Keratinocyte (primary cell): ENCODE data around the gene LFNG. TPM values are rescaled to one million over a fixed set of nuclear protein-coding genes. Genes with fewer than 3 reads are reported as not detected.

Experiments
- DNase-seq: peaks from one replicate; pipeline ENCODE4 v3.0.0-alpha.2; 2011; ENCODE audit warnings: low read depth, missing footprints, low spot score
- FAIRE-seq: peaks from 2 replicates; lab custom pipeline; 2011; peaks lifted over from hg19 to GRCh38; lab: Jason Lieb, UNC
- H2AFZ ChIP-seq: 2 replicates; pipeline ENCODE4 v1.6.0; 2012; ENCODE audit warnings: low read length, control low read depth, inconsistent platforms; ENCODE audit not compliant: control insufficient read depth
- H3K27ac ChIP-seq: 2 replicates; pipeline ENCODE4 v1.5.1; 2011; ENCODE audit warnings: low read length; ENCODE audit not compliant: control insufficient read depth, insufficient read depth
- H3K27me3 ChIP-seq: 3 replicates; pipeline ENCODE4 v1.6.0; 2011; ENCODE audit warnings: low read length; ENCODE audit not compliant: control insufficient read depth, insufficient read depth; ENCODE audit errors: extremely low read depth
- H3K36me3 ChIP-seq, 2 experiments: 2 replicates in 1 of 2; 3 replicates in 1 of 2; pipeline ENCODE4 v1.5.1; 2011; ENCODE audit warnings: low read length in 2 of 2, mild to moderate bottlenecking in 1 of 2; ENCODE audit not compliant: control insufficient read depth in 2 of 2, insufficient read depth in 2 of 2; ENCODE audit errors: extremely low read depth in 1 of 2
- H3K4me1 ChIP-seq: 3 replicates; pipeline ENCODE4 v1.5.1; 2011; ENCODE audit warnings: low read length; ENCODE audit not compliant: control insufficient read depth, insufficient read depth; ENCODE audit errors: extremely low read depth
- H3K4me2 ChIP-seq: 3 replicates; pipeline ENCODE4 v1.6.0; 2011; ENCODE audit warnings: low read depth, low read length; ENCODE audit not compliant: control insufficient read depth, insufficient read depth; ENCODE audit errors: extremely low read depth
- H3K4me3 ChIP-seq, 3 experiments: fragments of 200-600 bp in 1 of 3; sonication (generic) in 1 of 3; 2 replicates in 2 of 3; 3 replicates in 1 of 3; pipeline ENCODE4 v1.5.1; 2011 to 2016; ENCODE audit warnings: low read length in 3 of 3, mild to moderate bottlenecking in 3 of 3, control low read depth in 2 of 3, inconsistent platforms in 1 of 3, low read depth in 1 of 3, mixed read lengths in 1 of 3, mixed run types in 1 of 3, moderate library complexity in 1 of 3; ENCODE audit not compliant: control insufficient read depth in 2 of 3, insufficient read depth in 2 of 3; ENCODE audit errors: extremely low read depth in 1 of 3
- H3K79me2 ChIP-seq: 2 replicates; pipeline ENCODE4 v1.6.0; 2012; ENCODE audit warnings: low read length; ENCODE audit not compliant: control insufficient read depth, insufficient read depth
- H3K9ac ChIP-seq: 3 replicates; pipeline ENCODE4 v1.6.0; 2011; ENCODE audit warnings: low read length; ENCODE audit not compliant: control insufficient read depth, insufficient read depth; ENCODE audit errors: extremely low read depth
- H3K9me1 ChIP-seq: 3 replicates; pipeline ENCODE4 v1.6.0; 2011; ENCODE audit warnings: low read length; ENCODE audit not compliant: control insufficient read depth, insufficient read depth; ENCODE audit errors: extremely low read depth
- H3K9me3 ChIP-seq: 2 replicates; pipeline ENCODE4 v1.5.1; 2012; ENCODE audit warnings: low read depth, low read length; ENCODE audit not compliant: control insufficient read depth
- H4K20me1 ChIP-seq: 3 replicates; pipeline ENCODE4 v1.6.0; 2011; ENCODE audit warnings: low read length; ENCODE audit not compliant: control insufficient read depth, insufficient read depth; ENCODE audit errors: extremely low read depth
- CTCF ChIP-seq, 3 experiments: IDR thresholded peaks in 1 of 3; conservative IDR thresholded peaks in 1 of 3; optimal IDR thresholded peaks in 1 of 3; 2 replicates in 2 of 3; 3 replicates in 1 of 3; pipeline versions ENCODE3 to v1.5.1; 2011; ENCODE audit warnings: low read length in 3 of 3, mild to moderate bottlenecking in 3 of 3, moderate library complexity in 2 of 3, control low read depth in 1 of 3, inconsistent platforms in 1 of 3; ENCODE audit not compliant: insufficient read depth in 2 of 3; ENCODE audit errors: extremely low read depth in 1 of 3
- EZH2 ChIP-seq: IDR thresholded peaks from one replicate; pipeline ENCODE4 v1.6.1; 2012; ENCODE audit warnings: inconsistent platforms, mild to moderate bottlenecking, low read length, moderate library complexity
- dilution Hi-C: fragments of 300-500 bp; cut with MboI; formaldehyde crosslinking; loops from one replicate; pipeline ENCODE4 v1.7.0; 2020; ENCODE audit warnings: low sequenced_read_pairs; ENCODE audit not compliant: extremely low pct_ligation_motif_present
- polyA plus RNA-seq, 5 experiments: library from polyadenylated mRNA; depleted of rRNA in 3 of 5; stranded (reverse) in 3 of 5; stranded (forward) in 1 of 5; unstranded in 1 of 5; fragments of >200 nt; gene quantifications; 1 replicate in 1 of 5; 2 replicates in 3 of 5; 3 replicates in 1 of 5; pipeline versions ENCODE4 v1.2.1 to v1.2.3, GENCODE V29; 2011 to 2012; ENCODE audit warnings: missing spikeins in 2 of 5, low read depth in 1 of 5, low replicate concordance in 1 of 5

The LFNG gene
- polyA plus RNA-seq, 1 donor (not counting 4 experiments of a cell fraction or from before 2014, with no cell fraction given), result 17.7 TPM

- Histone ChIP-seq H3K79me2 (peaks cover 2% of the 10 kb centered on the region), H3K27me3 (no peaks in the 10 kb centered on the region), H3K9me3 (no peaks in the 10 kb centered on the region), H3K27ac (no peak overlapping the region), H2AFZ (no peak overlapping the region), H3K4me2 (no peak overlapping the region), H3K36me3 (peaks cover 9 to 11% of the 10 kb centered on the region in 2 experiments), H3K4me3 (no peak overlapping the region), H3K9me1 (no peaks in the 10 kb centered on the region), H4K20me1 (peaks cover 4% of the 10 kb centered on the region), H3K4me1 (peaks cover 10% of the 10 kb centered on the region), H3K9ac (no peak overlapping the region)
- no peak for DNase-seq
- FAIRE-seq, result no peak
- TF ChIP-seq CTCF (optimal IDR thresholded peaks at IDR 0.05 in 1 of 3, IDR thresholded peaks at IDR 0.05 in 1 of 3, conservative IDR thresholded peaks at IDR 0.05 in 1 of 3; ENCODE audit: extremely low read depth in 1 of 3, insufficient read depth in 2 of 3, low read length in 3 of 3) (no peak), EZH2 (no peak)
- dilution Hi-C loops, result no loop called here
Measured at GRCh38 chr7:2570021-2570420, 50.4 kb downstream of the LFNG start.

- peaks cover 11 to 15% of the 10 kb centered on the region in 2 experiments for H3K36me3 ChIP-seq
- H3K4me3 ChIP-seq, result no peak overlapping the region
- FAIRE-seq (no peak), DNase-seq (no peak)
- H4K20me1 ChIP-seq, result no peaks in the 10 kb centered on the region
- peak overlapping the region; percentile 42 for H3K27ac ChIP-seq
- no peaks in the 10 kb centered on the region for H3K9me1 ChIP-seq
- peaks cover 10% of the 10 kb centered on the region for H3K4me1 ChIP-seq
- TF ChIP-seq EZH2 (no peak), CTCF (optimal IDR thresholded peaks at IDR 0.05 in 1 of 3, IDR thresholded peaks at IDR 0.05 in 1 of 3, conservative IDR thresholded peaks at IDR 0.05 in 1 of 3; ENCODE audit: extremely low read depth in 1 of 3, insufficient read depth in 2 of 3, low read length in 3 of 3) (no peak)
- no peak overlapping the region for H3K4me2 ChIP-seq
- no peaks in the 10 kb centered on the region for H3K79me2 ChIP-seq
- dilution Hi-C loops, result no loop called here
- no peaks in the 10 kb centered on the region for H3K27me3 ChIP-seq
- no peak overlapping the region for H3K9ac ChIP-seq
- H3K9me3 ChIP-seq, result no peaks in the 10 kb centered on the region
- no peak overlapping the region for H2AFZ ChIP-seq
Measured at GRCh38 chr7:2571409-2571808, 51.8 kb downstream of the LFNG start.
